Liver (tissue), 9 donors: ENCODE results near the gene ATP5F1D. TPM values are rescaled to one million over a fixed set of nuclear protein-coding genes. Genes with fewer than 3 reads are reported as not detected.

ENCODE experiments used
- DNase-seq: peaks from one replicate; pipeline ENCODE4 v3.0.0-alpha.2; 2017; ENCODE audit warnings: low spot score
- H3K27ac ChIP-seq, 2 donors: one replicate each; pipeline ENCODE4 v1.7.0; 2013; ENCODE audit warnings: inconsistent platforms in 2 of 2, low read length in 2 of 2, control low read depth in 1 of 2, low read depth in 1 of 2, mild to moderate bottlenecking in 1 of 2
- H3K27me3 ChIP-seq, 4 donors: one replicate each; pipeline versions ENCODE4 v1.6.1 to v1.7.0; 2013; ENCODE audit warnings: low read length in 3 of 4, inconsistent platforms in 1 of 4, mild to moderate bottlenecking in 1 of 4, moderate library complexity in 1 of 4; ENCODE audit not compliant: control insufficient read depth in 4 of 4, insufficient read depth in 4 of 4
- H3K36me3 ChIP-seq, 4 donors: one replicate each; pipeline versions ENCODE4 v1.6.1 to v1.7.0; 2013; ENCODE audit warnings: low read length in 3 of 4, mild to moderate bottlenecking in 3 of 4, low read depth in 1 of 4, moderate library complexity in 1 of 4; ENCODE audit not compliant: control insufficient read depth in 4 of 4, insufficient read depth in 3 of 4
- H3K4me1 ChIP-seq, 4 donors: one replicate each; pipeline versions ENCODE4 v1.6.1 to v1.7.0; 2013; ENCODE audit warnings: low read length in 3 of 4, mild to moderate bottlenecking in 3 of 4, moderate library complexity in 1 of 4; ENCODE audit not compliant: control insufficient read depth in 4 of 4, insufficient read depth in 4 of 4
- H3K4me3 ChIP-seq, 3 donors: one replicate each; pipeline versions ENCODE4 v1.6.1 to v1.7.0; 2013; ENCODE audit warnings: low read length in 3 of 3, control low read depth in 1 of 3, low read depth in 1 of 3, mild to moderate bottlenecking in 1 of 3
- H3K9ac ChIP-seq, 2 donors: one replicate each; pipeline ENCODE4 v1.7.0; 2013; ENCODE audit warnings: low read length in 2 of 2, mild to moderate bottlenecking in 2 of 2, moderate library complexity in 2 of 2, control low read depth in 1 of 2, low read depth in 1 of 2
- H3K9me3 ChIP-seq, 4 donors: one replicate each; pipeline versions ENCODE4 v1.6.1 to v1.7.0; 2013; ENCODE audit warnings: low read length in 3 of 4; ENCODE audit not compliant: control insufficient read depth in 4 of 4
- EGR1 ChIP-seq, 2 donors: IDR thresholded peaks; 2 replicates each; pipeline ENCODE4 v1.6.1; 2016 to 2018; ENCODE audit warnings: antibody characterized with exemption in 2 of 2, low read depth in 2 of 2
- FOXA1 ChIP-seq: IDR thresholded peaks from 2 replicates; pipeline ENCODE4 v1.6.1; 2016; ENCODE audit warnings: antibody characterized with exemption
- FOXA2 ChIP-seq: IDR thresholded peaks from 2 replicates; pipeline ENCODE4 v1.6.1; 2016; ENCODE audit warnings: antibody characterized with exemption
- GABPA ChIP-seq, 2 donors: IDR thresholded peaks in 1 of 2; conservative IDR thresholded peaks in 1 of 2; 2 replicates each; pipeline ENCODE4 v1.6.1; 2016; ENCODE audit warnings: antibody characterized with exemption in 2 of 2, mild to moderate bottlenecking in 1 of 2, moderate library complexity in 1 of 2
- HNF4A ChIP-seq, 2 donors: conservative IDR thresholded peaks; 2 replicates each; pipeline ENCODE4 v1.6.1; 2016; ENCODE audit warnings: antibody characterized with exemption in 2 of 2, mild to moderate bottlenecking in 2 of 2
- HNF4G ChIP-seq: IDR thresholded peaks from 2 replicates; pipeline ENCODE4 v1.6.1; 2016; ENCODE audit warnings: antibody characterized with exemption
- JUND ChIP-seq, 2 donors: IDR thresholded peaks; 2 replicates each; pipeline ENCODE4 v1.6.1; 2016; ENCODE audit warnings: antibody characterized with exemption in 2 of 2
- NR2F2 ChIP-seq: IDR thresholded peaks from 2 replicates; pipeline ENCODE4 v1.6.1; 2016; ENCODE audit warnings: antibody characterized with exemption
- RAD21 ChIP-seq, 2 donors: IDR thresholded peaks; 2 replicates each; pipeline ENCODE4 v1.6.1; 2016; ENCODE audit warnings: antibody characterized with exemption in 2 of 2, mild to moderate bottlenecking in 2 of 2
- RXRA ChIP-seq, 2 donors: IDR thresholded peaks; 2 replicates each; pipeline ENCODE4 v1.6.1; 2017 to 2018; ENCODE audit warnings: antibody characterized with exemption in 2 of 2, mild to moderate bottlenecking in 1 of 2
- SP1 ChIP-seq: IDR thresholded peaks from 2 replicates; pipeline ENCODE4 v1.6.1; 2018; ENCODE audit warnings: antibody characterized with exemption, mild to moderate bottlenecking
- TAF1 ChIP-seq: conservative IDR thresholded peaks from 2 replicates; pipeline ENCODE4 v1.6.1; 2016; ENCODE audit warnings: antibody characterized with exemption, mild to moderate bottlenecking
- YY1 ChIP-seq: IDR thresholded peaks from 2 replicates; pipeline ENCODE4 v1.6.1; 2016; ENCODE audit warnings: antibody characterized with exemption, mild to moderate bottlenecking
- WGBS: extraction: QIAGEN DNeasy Blood & Tissue Kit; methylation state at CpG from one replicate; pipeline ENCODE4 v1.1.7; 2013; 5-methylcytosine and 5-hydroxymethylcytosine counted together
- polyA plus RNA-seq, 2 donors: library from polyadenylated mRNA; stranded (reverse) in 1 of 2; unstranded in 1 of 2; fragments of 200-250 nt in 1 of 2; fragments of >200 nt in 1 of 2; fragmentation: Nextera tagmentation in 1 of 2; extraction: Ambion mirVana in 1 of 2; gene quantifications; one replicate each; pipeline versions ENCODE4 v1.2.1 to v1.2.3, GENCODE V29; 2013 to 2015
- total RNA-seq, 2 donors: library from RNA; depleted of rRNA; stranded (reverse); fragments of >200 nt; gene quantifications; one replicate each; pipeline ENCODE4 v1.2.3, GENCODE V29; 2014
- TF ChIP-seq, protein P1 (sequence below): IDR thresholded peaks from 2 replicates; pipeline ENCODE4 v1.6.1; 2016; ENCODE audit warnings: antibody characterized with exemption
- TF ChIP-seq, protein P2 (sequence below): IDR thresholded peaks from 2 replicates; pipeline ENCODE4 v1.6.1; 2016; ENCODE audit warnings: antibody characterized with exemption
- TF ChIP-seq, protein P3 (sequence below): fragments of 150-350 bp; IDR thresholded peaks from 2 replicates; pipeline ENCODE4 v1.5.1; 2017; ENCODE audit warnings: improper control_type of control experiment, low read depth, low read length; ENCODE audit not compliant: missing input control
- TF ChIP-seq, protein P4 (sequence below): IDR thresholded peaks from 2 replicates; pipeline ENCODE4 v1.6.1; 2016; ENCODE audit warnings: antibody characterized with exemption
- donor health status: healthy.
- donor health status: healthy.
- donor health status: healthy.
- donor health status: healthy.
- donor health status: healthy.

ATP5F1D gene
- total and polyA plus RNA-seq, 4 donors = 20.2 to 315 (median 145) TPM

DNA sequence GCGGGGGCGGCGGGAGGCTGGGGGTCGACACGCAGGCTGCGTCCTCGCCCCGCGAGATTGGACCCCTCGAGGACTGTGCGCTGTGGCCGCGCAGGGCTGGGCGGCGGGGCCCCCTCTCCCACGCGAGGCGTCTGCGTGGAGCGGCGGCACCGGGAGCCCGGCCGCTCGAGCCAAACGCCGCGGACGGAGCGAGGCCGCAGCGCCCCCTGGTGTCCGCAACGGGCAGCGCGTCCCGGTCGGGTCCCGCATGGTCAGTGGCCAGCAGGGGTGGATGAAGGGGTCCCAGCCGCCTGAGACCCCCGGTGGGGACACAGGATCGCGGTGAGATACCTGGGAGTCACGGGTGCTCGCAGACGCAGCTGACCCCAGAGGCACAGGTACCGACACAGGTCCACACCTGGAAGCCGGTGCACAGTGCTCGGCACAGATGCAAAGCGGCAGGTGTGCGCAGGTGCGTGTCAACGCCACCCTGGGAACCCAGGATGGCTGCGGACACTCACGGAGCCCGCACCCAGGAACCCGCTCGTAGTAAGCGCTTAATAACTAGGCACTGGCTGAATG, 25.4 kb downstream of the ATP5F1D start:
- Histone ChIP-seq H3K4me1 (peaks cover 39 to 69% (median 56%) of the 10 kb centered on the region in 4 donors), H3K4me3 (peak overlapping the region in 1 of 3 donors; percentile 55), H3K27me3 (no peaks in the 10 kb centered on the region), H3K27ac (peak overlapping the region; percentile 73 to 80), H3K9ac (peak overlapping the region in 1 of 2 donors; percentile 21), H3K36me3 (peaks cover 2 to 8% (median 5%) of the 10 kb centered on the region in 4 donors), H3K9me3 (no peaks in the 10 kb centered on the region)
- 1% methylated on average over 59 of the region's 59 CpGs for WGBS
- peak; percentile 93 for DNase-seq
- peak; percentile 66 to 79 for TF ChIP-seq RAD21 (IDR thresholded peaks at IDR 0.05)
- TF ChIP-seq GABPA (IDR thresholded peaks at IDR 0.05 in 1 of 2, conservative IDR thresholded peaks at IDR 0.05 in 1 of 2) = no peak
- no peak for TF ChIP-seq HNF4G
- TF ChIP-seq, protein P1, sequence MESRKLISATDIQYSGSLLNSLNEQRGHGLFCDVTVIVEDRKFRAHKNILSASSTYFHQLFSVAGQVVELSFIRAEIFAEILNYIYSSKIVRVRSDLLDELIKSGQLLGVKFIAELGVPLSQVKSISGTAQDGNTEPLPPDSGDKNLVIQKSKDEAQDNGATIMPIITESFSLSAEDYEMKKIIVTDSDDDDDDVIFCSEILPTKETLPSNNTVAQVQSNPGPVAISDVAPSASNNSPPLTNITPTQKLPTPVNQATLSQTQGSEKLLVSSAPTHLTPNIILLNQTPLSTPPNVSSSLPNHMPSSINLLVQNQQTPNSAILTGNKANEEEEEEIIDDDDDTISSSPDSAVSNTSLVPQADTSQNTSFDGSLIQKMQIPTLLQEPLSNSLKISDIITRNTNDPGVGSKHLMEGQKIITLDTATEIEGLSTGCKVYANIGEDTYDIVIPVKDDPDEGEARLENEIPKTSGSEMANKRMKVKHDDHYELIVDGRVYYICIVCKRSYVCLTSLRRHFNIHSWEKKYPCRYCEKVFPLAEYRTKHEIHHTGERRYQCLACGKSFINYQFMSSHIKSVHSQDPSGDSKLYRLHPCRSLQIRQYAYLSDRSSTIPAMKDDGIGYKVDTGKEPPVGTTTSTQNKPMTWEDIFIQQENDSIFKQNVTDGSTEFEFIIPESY = no peak
- TF ChIP-seq YY1 = no peak
- TF ChIP-seq, protein P2, sequence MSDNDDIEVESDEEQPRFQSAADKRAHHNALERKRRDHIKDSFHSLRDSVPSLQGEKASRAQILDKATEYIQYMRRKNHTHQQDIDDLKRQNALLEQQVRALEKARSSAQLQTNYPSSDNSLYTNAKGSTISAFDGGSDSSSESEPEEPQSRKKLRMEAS = no peak
- TF ChIP-seq, protein P3, sequence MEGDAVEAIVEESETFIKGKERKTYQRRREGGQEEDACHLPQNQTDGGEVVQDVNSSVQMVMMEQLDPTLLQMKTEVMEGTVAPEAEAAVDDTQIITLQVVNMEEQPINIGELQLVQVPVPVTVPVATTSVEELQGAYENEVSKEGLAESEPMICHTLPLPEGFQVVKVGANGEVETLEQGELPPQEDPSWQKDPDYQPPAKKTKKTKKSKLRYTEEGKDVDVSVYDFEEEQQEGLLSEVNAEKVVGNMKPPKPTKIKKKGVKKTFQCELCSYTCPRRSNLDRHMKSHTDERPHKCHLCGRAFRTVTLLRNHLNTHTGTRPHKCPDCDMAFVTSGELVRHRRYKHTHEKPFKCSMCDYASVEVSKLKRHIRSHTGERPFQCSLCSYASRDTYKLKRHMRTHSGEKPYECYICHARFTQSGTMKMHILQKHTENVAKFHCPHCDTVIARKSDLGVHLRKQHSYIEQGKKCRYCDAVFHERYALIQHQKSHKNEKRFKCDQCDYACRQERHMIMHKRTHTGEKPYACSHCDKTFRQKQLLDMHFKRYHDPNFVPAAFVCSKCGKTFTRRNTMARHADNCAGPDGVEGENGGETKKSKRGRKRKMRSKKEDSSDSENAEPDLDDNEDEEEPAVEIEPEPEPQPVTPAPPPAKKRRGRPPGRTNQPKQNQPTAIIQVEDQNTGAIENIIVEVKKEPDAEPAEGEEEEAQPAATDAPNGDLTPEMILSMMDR = peak; percentile 92
- no peak for TF ChIP-seq SP1
- no peak for TF ChIP-seq JUND (IDR thresholded peaks at IDR 0.05)
- TF ChIP-seq, protein P4, sequence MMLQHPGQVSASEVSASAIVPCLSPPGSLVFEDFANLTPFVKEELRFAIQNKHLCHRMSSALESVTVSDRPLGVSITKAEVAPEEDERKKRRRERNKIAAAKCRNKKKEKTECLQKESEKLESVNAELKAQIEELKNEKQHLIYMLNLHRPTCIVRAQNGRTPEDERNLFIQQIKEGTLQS = no peak
- TF ChIP-seq NR2F2 = no peak

DNA sequence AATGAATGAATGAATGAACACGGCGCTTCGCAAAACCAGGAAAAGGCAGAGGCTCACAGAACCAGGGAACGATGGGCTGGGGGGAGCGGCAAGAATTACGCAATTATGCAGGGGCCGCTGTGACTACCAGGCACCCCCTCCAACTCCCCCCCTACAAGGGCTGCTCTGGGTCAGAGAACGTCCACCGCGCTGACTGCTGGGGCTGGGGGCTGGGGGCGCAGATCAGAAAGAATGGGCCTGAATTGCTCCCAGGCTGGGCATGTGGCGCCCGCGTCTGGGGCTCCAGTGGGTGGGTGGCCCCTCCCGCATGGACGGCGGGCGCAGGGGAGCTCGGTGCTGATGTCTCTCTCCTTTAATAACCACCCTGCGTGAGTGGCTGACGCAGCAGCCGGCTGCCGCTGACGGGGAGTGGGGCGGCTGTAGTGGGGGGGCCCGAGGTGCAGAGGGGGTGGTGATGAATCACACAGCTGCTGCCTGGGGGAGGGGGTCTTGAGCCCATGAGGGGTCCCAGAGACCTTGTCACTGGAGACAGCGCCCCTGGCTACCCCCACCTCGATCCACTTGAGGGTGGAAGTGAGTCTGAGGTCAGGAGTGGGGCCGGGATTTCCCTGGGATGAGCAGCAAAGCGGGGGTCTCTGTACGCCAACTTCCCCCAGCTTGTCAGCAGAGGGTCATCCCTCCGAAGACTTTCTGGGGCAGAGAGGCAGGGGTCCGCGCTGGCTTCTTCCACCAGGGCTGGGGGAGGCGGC, 26.1 kb downstream of the ATP5F1D start:
- Histone ChIP-seq H3K9ac (no peak overlapping the region), H3K9me3 (no peaks in the 10 kb centered on the region), H3K36me3 (peaks cover 2 to 11% (median 8%) of the 10 kb centered on the region in 4 donors), H3K27me3 (no peaks in the 10 kb centered on the region), H3K4me1 (peaks cover 34 to 69% (median 55%) of the 10 kb centered on the region in 4 donors), H3K27ac (no peak overlapping the region), H3K4me3 (no peak overlapping the region)
- DNase-seq = no peak
- WGBS = 54% methylated on average over 35 of the region's 35 CpGs
- TF ChIP-seq JUND (IDR thresholded peaks at IDR 0.05) (no peak), TAF1 (no peak), FOXA2 (no peak), RXRA (IDR thresholded peaks at IDR 0.05) (no peak), EGR1 (IDR thresholded peaks at IDR 0.05; ENCODE audit: low read depth in 2 of 2) (no peak), HNF4G (no peak), YY1 (no peak), FOXA1 (no peak), GABPA (IDR thresholded peaks at IDR 0.05 in 1 of 2, conservative IDR thresholded peaks at IDR 0.05 in 1 of 2) (no peak), RAD21 (IDR thresholded peaks at IDR 0.05) (no peak), HNF4A (conservative IDR thresholded peaks at IDR 0.05) (no peak), SP1 (no peak)
- TF ChIP-seq, protein P3 = no peak
- TF ChIP-seq, protein P1 = no peak
- TF ChIP-seq, protein P4 = no peak
